OCI-M2 (cell line): Measurements from ENCODE around the gene TEX22.
A peak's percentile ranks its signal among the peaks of the same experiment; 100 is the strongest.
"Not testable (repeated sequence)": the region's sequence is repeated elsewhere in the genome, so short reads cannot be mapped to it uniquely, and the experiment has no call there.

Source experiments
- DNase-seq: peaks from one replicate; lab custom pipeline; 2025; ENCODE audit not compliant: unreplicated experiment; lab: John Stamatoyannopoulos, UW

The TEX22 gene, protein sequence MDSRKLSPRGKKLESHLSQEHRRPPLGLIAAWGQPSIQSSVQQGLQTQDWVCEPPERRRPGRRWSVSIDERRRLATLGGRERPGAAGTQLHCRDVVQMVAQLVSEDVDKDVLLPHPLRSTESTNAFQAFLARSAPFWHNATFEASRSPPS

DNA sequence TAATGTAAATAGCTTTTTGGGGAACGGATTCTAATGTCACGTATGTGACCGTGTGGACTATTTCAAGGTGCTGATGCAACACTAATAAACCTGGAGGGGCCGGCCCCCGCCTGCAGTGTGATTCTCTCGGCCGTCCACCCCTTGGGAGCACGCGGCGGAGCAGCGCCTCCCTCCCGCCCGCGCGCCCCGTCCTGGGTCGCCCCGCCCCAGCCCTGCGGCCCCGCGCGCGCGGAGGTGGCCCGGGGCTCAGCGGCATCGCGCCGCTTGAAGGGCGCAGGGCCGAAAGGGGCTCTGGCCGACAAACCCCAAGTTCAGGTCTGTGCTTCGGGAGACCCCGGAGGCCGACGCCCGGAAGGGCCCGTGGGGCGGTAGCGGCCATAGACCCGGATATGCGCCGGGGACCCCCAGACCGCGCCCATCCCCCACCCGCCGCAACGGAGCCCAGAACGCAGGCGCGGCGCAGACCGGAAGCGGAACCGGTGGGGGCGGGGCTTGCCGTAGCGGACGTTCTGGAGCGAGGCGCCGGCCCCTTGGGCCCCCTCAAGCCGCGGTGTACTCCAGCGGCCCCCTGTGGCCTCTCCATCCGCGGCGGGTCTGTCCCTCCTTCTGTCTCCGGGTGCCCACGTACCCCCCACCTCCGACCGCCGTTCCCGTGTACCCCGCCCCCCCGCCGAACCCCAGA is at the start of gene TEX22:
TEX22 (plus strand) TSS at position 495 of the 682 bp plus-strand sequence. CDS start 803 bp downstream, outside the sequence.
- peak; percentile 63 for DNase-seq

DNA sequence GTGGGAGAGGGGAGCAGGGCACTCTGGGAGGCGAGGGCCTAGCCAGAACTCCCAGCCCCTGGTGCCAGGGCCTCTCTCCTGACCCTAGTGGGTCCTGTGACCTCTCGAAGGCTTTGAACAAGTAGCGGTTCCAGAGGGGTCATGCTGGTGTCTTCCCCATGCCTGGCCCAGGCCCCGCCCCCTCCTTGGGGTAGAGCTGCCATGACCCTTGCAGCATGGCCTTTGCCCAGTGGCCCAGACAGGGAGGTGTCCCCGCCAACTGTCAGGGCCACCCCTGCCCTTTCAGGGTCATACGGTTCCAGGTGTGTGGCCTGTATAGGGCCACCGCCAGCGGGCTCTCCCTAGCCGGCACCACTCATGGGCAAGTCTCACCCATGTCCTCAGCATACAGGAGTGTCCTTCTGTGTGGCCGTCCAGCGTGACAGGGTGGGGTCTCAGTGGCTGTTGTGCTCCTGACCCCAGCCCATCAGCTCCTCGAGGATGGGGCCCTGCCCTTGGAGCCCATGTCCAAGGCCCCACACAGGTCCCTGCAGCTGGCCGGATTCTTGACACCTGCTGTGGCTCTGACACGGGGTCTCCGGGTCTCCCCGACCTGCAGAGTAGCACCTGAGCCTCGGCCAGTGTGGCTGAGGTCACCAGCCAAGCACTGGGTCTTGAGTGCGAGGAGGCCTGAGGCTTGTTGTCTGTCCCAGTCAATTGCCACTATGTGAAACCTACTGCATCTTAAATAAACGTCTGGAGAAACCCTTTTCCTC is 49.2 kb upstream of the TEX22 start:
- no peak for DNase-seq

GRCh38 chr14:105349992-105350391 is 48.3 kb upstream of the TEX22 start:
- no peak for DNase-seq

DNA sequence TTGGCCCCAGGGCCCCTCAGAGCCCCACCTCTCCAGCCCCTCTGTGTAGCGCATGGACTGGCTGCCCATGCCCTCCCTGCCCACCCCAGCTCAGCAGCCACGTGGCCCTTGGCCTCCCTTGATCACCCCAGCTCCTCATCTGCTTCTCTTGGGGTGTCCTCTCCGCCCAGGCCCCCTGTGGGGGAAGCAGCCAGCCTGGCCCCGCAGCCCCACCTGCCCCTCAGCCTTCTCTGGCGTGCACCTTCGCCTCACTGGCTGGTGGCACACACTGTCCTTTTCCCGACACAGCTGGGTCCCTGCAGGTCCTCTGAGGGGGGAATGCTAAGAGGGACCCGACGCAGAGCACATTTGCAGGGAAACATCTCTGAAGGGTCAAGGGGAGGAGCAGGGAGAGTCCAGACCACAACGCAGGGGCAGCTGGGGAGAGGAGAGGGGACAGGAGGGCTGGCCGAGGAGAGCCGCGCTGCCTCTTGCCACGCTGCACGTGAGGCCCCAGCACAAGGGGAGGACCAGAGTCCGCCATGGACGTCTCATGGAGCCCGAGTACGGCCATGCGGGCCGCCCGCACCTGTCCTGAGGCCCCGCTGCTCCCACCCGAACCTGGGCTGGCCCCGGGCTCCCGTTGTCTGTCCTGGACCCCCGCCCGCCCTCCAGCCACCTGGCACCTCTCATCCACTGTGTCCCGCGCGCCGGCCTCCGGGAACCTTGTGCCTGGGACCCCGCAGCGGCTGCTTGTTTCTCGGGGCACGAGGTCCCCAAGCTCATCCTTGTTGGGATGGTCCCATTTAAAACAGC is 47.7 kb upstream of the TEX22 start:
- no peak for DNase-seq

DNA sequence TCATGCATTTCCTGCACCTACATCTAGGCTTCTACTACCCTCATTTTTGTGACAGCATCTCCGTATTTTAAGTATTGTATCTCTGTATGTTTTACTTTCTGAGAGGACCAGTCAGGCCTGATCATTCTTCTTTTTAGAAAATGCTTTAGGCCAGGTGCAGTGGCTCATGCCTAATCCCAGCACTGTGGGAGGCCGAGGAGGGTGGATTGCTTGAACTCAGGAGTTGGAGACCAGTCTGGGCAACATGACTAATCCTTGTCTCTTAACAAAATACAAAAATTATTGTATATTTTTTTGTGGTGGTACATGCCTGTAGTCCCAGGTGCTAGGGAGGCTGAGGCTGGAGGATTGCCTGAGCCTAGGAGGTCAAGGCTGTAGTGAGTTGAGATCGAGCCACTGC is 46.9 kb upstream of the TEX22 start:
- DNase-seq: no peak

DNA sequence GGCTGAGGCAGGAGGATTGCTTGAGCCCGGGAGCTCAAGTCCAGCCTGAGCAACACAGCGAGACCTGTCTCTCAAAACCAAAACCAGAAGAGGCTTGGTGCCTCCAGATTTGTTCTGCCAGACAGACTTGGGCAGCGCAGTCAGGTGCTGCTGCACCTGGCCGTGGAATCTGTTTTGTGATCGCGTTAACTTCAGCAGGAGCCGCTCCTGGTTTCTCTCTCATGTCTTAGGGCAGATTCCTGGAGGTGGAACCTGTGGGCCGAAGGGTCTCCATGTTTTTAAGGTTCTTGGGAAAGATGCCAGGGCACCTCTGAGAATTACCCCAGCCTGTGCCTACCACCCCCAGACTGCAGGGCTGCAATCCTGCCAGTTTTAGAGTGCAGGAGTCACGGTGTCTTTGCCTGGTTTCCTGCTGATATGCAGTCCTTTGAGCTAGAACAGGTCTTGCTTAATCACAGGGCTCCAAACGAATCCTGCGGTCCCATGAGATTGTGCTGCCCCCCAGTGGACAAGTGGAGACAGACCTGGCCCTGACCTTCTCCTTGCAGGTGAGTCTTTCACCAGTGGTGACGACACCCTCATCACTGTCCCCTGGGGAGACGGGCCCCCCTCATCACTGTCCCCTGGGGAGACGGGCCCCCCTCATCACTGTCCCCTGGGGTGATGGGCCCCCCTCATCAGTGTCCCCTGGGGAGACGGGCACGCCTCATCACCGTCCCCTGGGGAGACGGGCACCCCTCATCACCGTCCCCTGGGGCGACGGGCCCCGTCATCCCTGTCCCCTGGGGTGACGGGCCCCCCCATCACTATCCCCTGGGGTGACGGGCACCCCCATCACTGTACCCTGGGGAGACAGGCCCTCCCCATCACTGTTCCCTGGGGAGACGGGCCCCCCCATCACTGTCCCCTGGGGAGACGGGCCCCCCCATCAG is 46.2 kb upstream of the TEX22 start:
- peak; percentile 20 for DNase-seq

DNA sequence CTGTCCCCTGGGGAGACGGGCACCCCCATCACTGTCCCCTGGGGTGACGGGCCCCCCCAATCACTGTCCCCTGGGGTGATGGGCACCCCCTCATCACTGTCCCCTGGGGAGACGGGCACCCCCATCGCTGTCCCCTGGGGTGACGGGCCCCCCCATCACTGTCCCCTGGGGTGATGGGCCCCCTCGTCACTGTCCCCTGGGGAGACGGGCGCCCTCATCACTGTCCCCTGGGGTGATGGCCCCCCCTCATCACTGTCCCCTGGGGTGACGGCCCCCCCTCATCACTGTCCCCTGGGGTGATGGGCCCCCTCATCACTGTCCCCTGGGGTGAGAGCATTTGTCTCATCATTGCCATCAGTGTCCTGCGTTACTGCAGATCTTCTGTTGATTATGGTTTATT is 45.2 kb upstream of the TEX22 start:
- no peak for DNase-seq

- DNase-seq: no peak
Observed at GRCh38 chr14:105354541-105354940, 43.8 kb upstream of the TEX22 start.

DNA sequence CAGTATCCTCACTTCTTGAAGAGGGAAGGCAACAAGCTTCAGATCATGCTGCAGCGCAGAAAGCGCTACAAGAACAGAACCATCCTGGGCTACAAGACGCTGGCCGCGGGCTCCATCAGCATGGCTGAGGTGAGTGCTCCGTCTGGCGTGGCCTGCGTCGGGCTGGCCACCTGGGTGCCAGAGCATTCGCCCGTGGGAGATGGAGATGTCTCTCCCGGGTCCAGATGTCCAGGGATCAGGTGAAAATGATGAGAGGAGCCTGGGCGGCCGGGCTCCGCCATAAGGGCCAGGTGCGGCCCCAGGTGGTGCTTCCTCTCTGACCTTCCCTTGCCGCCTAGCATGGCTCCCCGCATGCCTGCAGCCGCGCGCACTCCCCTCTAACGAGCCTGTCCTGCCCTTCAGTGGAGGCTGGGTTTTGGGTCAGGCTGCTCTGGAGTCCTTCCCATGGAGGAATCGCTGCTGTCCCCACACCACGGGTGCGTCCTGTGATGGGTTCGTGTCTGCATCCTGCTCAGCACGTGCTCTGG is 43.2 kb upstream of the TEX22 start:
- DNase-seq: no peak

DNA sequence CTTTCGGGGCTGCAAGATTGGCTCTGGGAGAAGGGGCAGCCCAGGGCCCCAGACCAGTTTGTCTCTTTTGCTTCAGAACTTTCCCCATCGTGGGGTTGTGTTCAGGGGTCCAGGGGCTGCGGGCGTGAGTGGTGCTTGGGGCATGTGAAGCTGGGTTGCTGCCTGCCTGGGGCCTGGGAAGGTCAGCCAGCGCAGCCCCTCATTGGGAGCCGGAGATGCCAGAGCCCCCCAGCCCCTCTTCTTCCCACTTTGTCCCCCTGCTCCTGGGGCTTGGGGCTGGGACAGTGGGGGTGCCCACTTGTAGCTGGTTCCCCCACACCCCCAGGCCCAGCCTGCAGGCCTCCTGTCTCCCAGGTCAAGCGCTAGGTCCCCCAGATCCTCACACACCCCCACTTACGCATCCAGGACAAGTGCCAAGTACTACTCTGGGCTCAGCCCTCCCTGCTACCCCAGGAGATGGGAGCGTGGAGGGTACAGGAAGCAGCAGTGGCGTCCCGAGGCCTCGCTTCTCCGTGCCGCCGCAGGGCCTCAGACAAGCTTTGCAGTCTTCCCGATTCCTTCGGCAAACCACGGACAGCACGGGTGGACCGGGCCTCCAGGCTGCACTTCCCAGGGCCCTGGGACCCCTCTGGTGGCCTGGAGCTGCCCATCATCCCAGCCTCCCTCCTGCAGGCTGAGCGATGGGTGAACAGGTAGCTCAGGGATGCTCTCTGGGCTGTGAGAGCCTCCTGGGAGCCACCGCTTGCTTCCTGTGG is 42.3 kb upstream of the TEX22 start:
- no peak for DNase-seq

GRCh38 chr14:105356927-105357326 is 41.4 kb upstream of the TEX22 start:
- no peak for DNase-seq

GRCh38 chr14:105357626-105358025 is 40.7 kb upstream of the TEX22 start:
- no peak for DNase-seq

GRCh38 chr14:105358140-105358846 is 40.0 kb upstream of the TEX22 start:
- no peak for DNase-seq

GRCh38 chr14:105358943-105359342 is 39.4 kb upstream of the TEX22 start:
- no peak for DNase-seq

DNA sequence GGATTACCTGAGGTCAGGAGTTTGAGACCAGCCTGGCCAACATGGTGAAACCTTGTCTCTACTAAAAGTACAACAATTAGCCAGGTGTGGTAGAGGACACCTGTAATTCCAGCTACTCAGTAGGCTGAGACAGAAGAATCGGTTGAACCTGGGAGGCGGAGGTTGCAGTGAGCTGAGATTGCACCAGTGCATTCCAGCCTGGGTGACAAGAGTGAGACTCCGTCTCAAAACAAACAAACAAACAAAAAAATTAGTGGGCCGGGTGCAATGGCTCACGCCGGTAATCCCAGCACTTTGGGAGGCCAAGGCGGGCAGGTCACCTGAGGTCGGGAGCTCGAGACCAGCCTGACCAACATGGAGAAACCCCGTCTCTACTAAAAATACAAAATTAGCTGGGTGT is 36.9 kb upstream of the TEX22 start:
- DNase-seq: not testable (repeated sequence)

GRCh38 chr14:105363847-105364708 is 34.3 kb upstream of the TEX22 start:
- no peak for DNase-seq

DNA sequence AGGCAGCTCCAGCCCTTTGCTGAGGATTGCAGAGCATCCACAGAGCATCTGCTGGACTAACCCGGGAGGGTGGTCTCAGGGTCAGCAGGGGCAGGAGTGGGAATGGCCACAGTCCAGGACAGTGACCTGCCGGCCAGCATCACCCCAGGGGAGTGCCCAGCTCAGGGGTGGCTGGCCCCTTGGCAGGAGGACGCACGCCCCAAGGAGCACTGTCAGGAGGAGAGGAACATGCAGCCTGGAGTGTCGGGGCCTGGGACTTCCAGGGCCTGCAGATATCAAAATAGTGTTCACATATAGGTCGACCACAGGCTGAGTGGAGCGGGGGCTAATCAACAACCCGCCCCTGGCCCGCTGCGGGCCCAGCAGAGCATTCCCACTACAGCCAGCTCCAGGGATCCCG is 33.2 kb upstream of the TEX22 start:
- no peak for DNase-seq

- DNase-seq: no peak
Observed at GRCh38 chr14:105365681-105366080, 32.7 kb upstream of the TEX22 start.
